HFF-Myc (cell line): Measurements from ENCODE around the gene FOSL1.

Experiments
- DNase-seq: peaks from one replicate; pipeline ENCODE4 v3.0.0-alpha.2; 2011; ENCODE audit warnings: low read depth; ENCODE audit errors: extremely low read depth
- H3K4me3 ChIP-seq: replicated peaks from 2 replicates; pipeline ENCODE4 v1.5.1; 2011; ENCODE audit warnings: low read depth, mild to moderate bottlenecking, control low read depth, low read length
- CTCF ChIP-seq: IDR thresholded peaks from 2 replicates; pipeline ENCODE4 v1.5.1; 2012; ENCODE audit warnings: mild to moderate bottlenecking, low read depth, low read length, control low read depth; ENCODE audit errors: missing control alignments

Gene FOSL1

GRCh38 chr11:65900125-65900898, at the start of gene FOSL1:
Gene FOSL1 (minus strand): TSS chr11:65900388. CDS start chr11:65900339, 49 bp downstream.
- no peak for TF ChIP-seq CTCF
- H3K4me3 ChIP-seq: peak within 1 kb of the TSS; percentile 71
- no peak for DNase-seq

GRCh38 chr11:65947603-65948125, 47.5 kb upstream of the FOSL1 start:
- no peak for DNase-seq
- TF ChIP-seq CTCF: no peak
- no peak overlapping the region for H3K4me3 ChIP-seq

- no peak for DNase-seq
- TF ChIP-seq CTCF: no peak
- H3K4me3 ChIP-seq: no peak overlapping the region
These were observed 46.9 kb upstream of the FOSL1 start for GRCh38 chr11:65947133-65947532.

- DNase-seq: no peak
- no peak for TF ChIP-seq CTCF
- no peak overlapping the region for H3K4me3 ChIP-seq
These were observed 46.5 kb upstream of the FOSL1 start for GRCh38 chr11:65946655-65947054.

- TF ChIP-seq CTCF: no peak
- H3K4me3 ChIP-seq: no peak overlapping the region
- no peak for DNase-seq
These were observed 45.9 kb upstream of the FOSL1 start for GRCh38 chr11:65945941-65946558.

- no peak for DNase-seq
- no peak for TF ChIP-seq CTCF
- no peak within 1 kb of the TSS for H3K4me3 ChIP-seq
These were observed 45.3 kb upstream of the FOSL1 start, which contains the start of gene TSGA10IP for GRCh38 chr11:65945430-65945911. Gene TSGA10IP (plus strand): TSS chr11:65945480. CDS start chr11:65945676, 196 bp downstream.
